ENCODE data around the gene SLC6A6.

Gene SLC6A6

GRCh38 chr3:14372587-14372986 lies 29.8 kb upstream of the SLC6A6 start:
- DNase-seq (ENCODE audit: low read depth in 2 of 2): no peak

- no peak for DNase-seq (ENCODE audit: low read depth in 2 of 2)
These were observed 28.5 kb upstream of the SLC6A6 start for GRCh38 chr3:14373753-14374376.

GRCh38 chr3:14374444-14374883 lies 27.9 kb upstream of the SLC6A6 start:
- DNase-seq (ENCODE audit: low read depth in 2 of 2): no peak

GRCh38 chr3:14375192-14375591 lies 27.2 kb upstream of the SLC6A6 start:
- DNase-seq (ENCODE audit: low read depth in 2 of 2): no peak

GRCh38 chr3:14376348-14377043 lies 25.9 kb upstream of the SLC6A6 start:
- no peak for DNase-seq (ENCODE audit: low read depth in 2 of 2)

- DNase-seq (ENCODE audit: low read depth in 2 of 2): no peak
These were observed 25.2 kb upstream of the SLC6A6 start for GRCh38 chr3:14377044-14377837.

GRCh38 chr3:14377838-14378169 lies 24.6 kb upstream of the SLC6A6 start:
- DNase-seq (ENCODE audit: low read depth in 2 of 2): no peak

GRCh38 chr3:14378415-14378814 lies 24.0 kb upstream of the SLC6A6 start:
- DNase-seq (ENCODE audit: low read depth in 2 of 2): no peak

GRCh38 chr3:14379843-14380242 lies 22.6 kb upstream of the SLC6A6 start:
- DNase-seq (ENCODE audit: low read depth in 2 of 2): no peak

- DNase-seq (ENCODE audit: low read depth in 2 of 2): no peak
These were observed 16.2 kb upstream of the SLC6A6 start for GRCh38 chr3:14386254-14386653.

- no peak for DNase-seq (ENCODE audit: low read depth in 2 of 2)
These were observed 14.2 kb upstream of the SLC6A6 start for GRCh38 chr3:14388201-14388600.

GRCh38 chr3:14389166-14389606 lies 13.2 kb upstream of the SLC6A6 start:
- no peak for DNase-seq (ENCODE audit: low read depth in 2 of 2)

- no peak for DNase-seq (ENCODE audit: low read depth in 2 of 2)
These were observed 12.7 kb upstream of the SLC6A6 start for GRCh38 chr3:14389716-14390115.

GRCh38 chr3:14391033-14391432 lies 11.4 kb upstream of the SLC6A6 start:
- no peak for DNase-seq (ENCODE audit: low read depth in 2 of 2)

- no peak for DNase-seq (ENCODE audit: low read depth in 2 of 2)
These were observed 10.2 kb upstream of the SLC6A6 start for GRCh38 chr3:14392231-14392630.

- DNase-seq (ENCODE audit: low read depth in 2 of 2): no peak
These were observed 9.5 kb upstream of the SLC6A6 start for GRCh38 chr3:14392803-14393319.

GRCh38 chr3:14393440-14394106 lies 8.8 kb upstream of the SLC6A6 start:
- DNase-seq (ENCODE audit: low read depth in 2 of 2): no peak

- DNase-seq (ENCODE audit: low read depth in 2 of 2): no peak
These were observed 6.2 kb upstream of the SLC6A6 start for GRCh38 chr3:14396031-14396692.

GRCh38 chr3:14397046-14397445 lies 5.4 kb upstream of the SLC6A6 start:
- DNase-seq (ENCODE audit: low read depth in 2 of 2): no peak

GRCh38 chr3:14397531-14397930 lies 4.9 kb upstream of the SLC6A6 start:
- no peak for DNase-seq (ENCODE audit: low read depth in 2 of 2)
